Measurements from ENCODE around the gene TPCN1.

- no peak for TF ChIP-seq POLR2A (IDR thresholded peaks at IDR 0.05)
- no peak for TF ChIP-seq EP300 (IDR thresholded peaks at IDR 0.05; ENCODE audit: low read depth)
- TF ChIP-seq CTCF (IDR thresholded peaks at IDR 0.05) = no peak
These were observed 17.2 kb upstream of the TPCN1 start for GRCh38 chr12:113203852-113204760.

Measured in transverse colon (tissue), 3 donors.